NCI-H2227 (cell line): ENCODE data around the gene MPV17L2.

Experiments used
- DNase-seq: peaks from one replicate; lab custom pipeline; 2025; ENCODE audit not compliant: unreplicated experiment; lab: John Stamatoyannopoulos, UW

Gene MPV17L2

DNA sequence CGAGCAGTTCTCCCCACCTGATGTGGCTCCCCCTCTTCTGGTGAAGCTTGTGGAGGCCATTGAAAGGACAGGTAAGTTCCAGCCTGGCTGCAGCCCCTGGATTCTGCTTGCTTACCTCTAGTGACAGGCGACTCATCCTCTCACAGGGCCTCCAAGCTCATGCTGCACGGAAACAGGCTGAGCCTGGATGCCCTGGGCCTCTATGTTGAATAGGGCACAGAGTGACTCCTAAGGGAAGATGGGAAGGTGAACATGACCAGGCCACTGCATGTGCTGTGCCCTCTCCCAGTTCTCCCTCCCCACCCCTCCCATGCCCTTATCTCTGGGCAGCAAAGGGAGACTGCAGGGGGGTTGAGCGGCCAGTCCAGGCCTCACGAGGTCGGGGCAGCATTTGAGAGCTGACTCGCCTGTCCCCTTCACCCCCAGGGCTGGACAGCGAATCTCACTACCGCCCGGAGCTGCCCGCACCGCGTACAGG, 32.5 kb upstream of the MPV17L2 start:
- DNase-seq = no peak

DNA sequence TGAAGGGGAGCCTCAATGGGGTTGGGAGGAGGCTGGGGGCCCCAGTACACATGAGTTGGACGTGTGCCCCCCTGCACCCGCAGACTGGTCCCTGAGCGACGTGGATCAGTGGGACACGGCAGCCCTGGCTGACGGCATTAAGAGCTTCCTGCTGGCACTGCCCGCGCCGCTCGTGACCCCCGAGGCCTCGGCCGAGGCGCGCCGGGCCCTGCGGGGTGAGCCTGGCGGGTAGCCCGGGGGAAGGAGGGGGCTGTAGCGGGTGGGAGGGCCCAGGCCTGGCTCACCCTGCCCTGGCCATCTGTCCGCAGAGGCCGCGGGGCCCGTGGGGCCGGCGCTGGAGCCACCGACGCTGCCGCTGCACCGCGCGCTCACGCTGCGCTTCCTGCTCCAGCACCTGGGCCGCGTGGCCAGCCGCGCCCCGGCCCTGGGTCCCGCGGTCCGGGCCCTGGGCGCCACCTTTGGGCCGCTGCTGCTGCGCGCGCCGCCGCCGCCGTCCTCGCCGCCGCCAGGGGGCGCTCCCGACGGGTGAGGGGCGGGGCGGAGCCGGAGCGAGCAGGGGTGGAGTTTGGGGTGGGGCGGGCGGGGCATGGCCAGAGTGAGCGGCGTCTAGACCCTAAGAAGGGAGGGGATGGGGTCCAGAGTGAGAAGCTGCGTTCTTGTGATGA, 31.9 kb upstream of the MPV17L2 start:
- peak; percentile 67 for DNase-seq

DNA sequence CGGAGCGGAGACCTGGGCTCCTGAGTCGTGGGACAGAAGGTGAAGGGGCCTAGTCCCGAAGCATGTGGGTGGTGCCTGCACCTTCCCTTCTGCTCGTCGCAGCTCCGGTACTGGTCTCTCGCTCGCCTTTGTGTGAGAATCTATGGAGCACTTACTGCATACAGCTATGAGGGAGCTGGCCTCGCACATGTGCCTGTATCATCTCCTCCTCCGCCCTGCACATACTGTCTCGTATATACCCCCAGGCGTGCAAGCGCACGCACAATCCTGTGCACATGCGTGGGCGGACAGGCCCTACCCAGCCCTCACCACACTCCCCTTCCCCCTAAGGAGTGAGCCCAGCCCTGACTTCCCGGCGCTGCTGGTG, 31.4 kb upstream of the MPV17L2 start:
- DNase-seq = no peak

DNA sequence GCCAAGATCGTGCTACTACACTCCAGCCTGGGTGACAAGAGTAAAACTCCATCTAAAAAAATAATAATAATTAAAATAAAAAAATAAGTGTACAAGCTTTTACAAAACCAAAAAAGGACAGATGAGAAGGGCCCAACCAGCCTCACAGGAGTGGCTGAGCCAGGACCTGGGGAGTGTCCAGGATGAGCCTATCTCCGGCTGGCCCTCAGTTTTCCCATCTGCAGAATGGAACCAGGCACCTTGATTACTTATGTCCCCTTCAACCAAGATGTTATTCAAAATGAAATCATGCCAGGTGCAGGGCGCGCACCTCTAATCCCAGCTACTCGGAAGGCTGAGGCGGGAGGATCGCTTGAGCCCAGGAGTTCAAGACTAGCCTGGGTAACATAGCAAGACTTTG, 28.9 kb upstream of the MPV17L2 start:
- no peak for DNase-seq

DNA sequence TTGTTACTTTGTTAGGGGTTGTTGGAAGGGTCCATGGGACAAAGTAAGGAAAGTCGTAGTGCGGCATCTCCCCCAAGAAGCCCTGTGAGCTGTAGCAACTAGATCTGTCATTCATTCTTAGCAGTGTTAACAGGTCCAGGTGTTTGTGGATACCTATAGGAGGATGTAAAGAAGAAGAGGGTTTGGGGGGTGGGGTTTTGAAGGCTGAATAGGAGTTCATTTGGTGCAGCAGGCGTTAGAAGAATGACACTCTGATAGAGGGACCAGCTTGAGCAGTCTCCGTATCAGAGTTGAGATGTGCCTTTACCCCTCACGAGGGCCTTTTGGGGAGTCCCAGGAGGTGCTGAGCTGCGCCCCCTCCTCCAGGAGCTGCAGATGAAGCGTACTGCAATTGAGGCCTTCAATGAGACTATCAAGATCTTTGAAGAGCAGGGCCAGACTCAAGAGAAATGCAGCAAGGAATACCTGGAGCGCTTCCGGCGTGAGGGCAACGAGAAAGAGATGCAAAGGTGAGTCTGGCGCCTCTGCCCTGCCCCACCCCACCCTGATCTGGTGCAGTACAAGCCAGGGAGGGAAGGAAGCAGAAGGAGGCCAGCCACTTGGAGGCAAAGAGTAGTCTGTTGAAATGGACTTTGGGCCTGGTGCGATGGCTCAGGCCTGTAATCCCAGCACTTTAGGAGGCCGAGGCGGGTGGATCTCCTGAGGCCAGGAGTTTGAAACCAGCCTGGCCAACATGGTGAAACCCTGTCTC, 27.0 kb upstream of the MPV17L2 start:
- no peak for DNase-seq

DNA sequence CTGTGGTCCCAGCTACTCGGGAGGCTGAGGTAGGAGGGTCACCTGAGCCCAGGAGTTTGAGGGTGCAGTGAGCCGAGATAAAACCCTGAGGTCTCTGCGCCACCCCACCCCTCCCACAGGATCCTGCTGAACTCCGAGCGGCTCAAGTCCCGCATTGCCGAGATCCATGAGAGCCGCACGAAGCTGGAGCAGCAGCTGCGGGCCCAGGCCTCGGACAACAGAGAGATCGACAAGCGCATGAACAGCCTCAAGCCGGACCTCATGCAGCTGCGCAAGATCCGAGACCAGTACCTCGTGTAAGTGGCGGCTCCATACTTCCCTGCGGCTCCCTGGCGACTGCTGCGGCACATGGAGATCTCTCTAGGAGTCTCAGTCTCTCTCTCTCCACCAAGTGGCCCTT, 26.0 kb upstream of the MPV17L2 start:
- DNase-seq = no peak

DNA sequence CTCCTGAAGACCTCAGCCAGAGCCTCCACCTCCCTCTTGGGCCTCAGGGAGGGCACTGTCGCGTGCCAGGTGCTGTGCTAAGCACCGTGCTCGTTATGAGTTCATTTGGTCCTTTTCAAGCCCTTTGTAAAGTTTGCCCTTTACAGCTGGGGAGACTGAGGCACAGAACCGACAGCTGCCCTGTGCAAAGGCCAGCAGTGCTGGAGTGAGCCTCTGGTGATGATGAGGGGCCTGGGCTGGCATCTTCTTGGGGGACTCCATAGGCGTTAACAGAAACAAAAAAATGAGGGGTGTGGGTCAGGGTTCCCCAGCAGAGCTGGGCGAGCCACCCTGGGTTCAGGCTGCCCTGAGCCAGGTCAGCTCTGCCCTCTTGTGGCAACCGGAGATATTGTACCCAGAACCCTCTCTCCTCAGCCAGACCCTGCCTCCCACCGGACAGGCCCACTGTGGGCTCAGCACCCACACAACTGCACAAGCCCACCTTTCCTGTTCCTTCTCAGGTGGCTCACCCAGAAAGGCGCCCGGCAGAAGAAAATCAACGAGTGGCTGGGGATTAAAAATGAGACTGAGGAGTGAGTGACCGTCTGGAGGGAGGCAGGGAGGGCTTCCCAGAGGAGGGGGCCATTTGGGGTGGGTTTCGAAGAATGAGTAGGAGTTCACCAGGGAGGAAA, 24.9 kb upstream of the MPV17L2 start:
- no peak for DNase-seq

DNA sequence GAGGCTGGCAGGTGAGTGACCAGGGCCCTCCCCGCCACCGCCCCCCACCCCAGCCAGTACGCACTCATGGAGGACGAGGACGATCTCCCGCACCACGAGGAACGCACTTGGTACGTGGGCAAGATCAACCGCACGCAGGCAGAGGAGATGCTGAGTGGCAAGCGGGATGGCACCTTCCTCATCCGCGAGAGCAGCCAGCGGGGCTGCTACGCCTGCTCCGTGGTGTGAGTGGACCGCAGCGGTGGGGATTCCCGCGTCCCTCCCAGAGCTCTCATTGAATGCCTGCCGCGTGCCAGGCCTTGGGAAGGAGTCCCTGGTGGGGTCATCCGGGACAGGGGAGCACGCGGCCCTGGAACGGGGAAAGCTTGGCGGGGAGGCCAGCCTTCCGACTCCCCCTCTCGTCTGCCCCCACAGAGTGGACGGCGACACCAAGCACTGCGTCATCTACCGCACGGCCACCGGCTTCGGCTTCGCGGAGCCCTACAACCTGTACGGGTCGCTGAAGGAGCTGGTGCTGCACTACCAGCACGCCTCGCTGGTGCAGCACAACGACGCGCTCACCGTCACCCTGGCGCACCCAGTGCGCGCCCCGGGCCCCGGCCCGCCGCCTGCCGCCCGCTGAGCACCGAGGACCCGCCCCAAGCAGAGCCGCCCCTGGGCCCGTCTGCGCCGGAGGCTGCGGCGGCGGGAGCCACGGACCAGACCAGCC, 24.2 kb upstream of the MPV17L2 start:
- no peak for DNase-seq

DNA sequence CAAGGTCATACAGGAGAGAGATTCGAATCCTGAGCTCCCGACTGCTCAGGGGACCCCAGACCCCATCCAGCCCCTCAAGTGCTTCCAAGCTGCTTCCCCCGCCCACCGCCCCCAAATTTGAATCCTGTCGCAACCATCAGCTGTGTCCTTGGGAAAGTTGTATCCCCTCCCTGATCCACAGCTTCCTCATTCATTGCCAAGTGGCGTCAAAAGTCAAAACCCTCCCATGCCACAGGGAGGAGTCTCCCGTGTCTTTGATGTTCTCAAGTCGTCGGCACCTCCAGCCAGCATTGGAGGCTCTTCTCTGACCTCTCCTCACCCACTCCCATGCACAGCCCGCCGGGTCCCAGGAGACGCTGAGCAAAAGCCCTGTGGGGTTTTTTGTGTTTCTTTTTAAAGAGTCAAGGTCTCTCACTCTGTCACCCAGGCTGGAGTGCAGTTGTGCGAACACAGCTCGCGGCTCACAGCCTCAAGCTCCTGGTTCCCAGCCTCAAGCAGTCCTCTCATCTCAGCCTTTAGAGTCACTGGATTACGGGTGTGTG, 22.2 kb upstream of the MPV17L2 start:
- DNase-seq = no peak

DNA sequence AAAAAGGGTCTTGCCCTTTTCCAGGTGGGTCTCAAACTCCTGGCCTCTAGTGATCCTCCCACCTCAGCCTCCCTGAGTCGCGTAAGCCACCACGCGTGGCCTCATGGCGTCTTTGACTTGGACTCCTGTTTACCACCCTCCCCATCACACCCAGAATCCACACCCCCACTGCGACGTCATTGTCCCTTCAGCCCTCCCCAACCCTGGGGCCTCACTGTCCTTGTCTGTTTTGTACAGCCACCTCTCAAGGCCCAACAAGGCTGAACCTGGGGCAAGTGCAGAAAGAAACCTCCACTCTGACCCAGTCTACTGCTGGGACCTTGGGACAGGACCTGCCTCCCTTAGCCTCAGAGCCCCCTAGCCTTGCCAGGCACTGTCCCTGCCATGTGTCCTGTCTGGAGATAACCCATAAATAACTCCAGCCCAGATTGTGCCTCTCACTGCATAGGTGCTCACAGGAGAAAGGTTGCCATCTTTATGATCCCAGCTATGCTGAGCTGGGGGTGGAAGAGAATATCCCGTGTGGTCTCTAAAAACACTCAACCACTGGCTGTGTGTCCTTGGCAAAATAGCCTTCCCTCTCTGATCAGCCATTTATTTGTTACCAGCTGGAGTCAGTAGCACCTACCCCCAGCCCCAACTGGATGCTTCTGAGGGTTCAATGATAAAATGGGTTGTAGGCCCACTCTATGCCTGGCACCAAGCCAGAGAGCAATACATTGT, 21.3 kb upstream of the MPV17L2 start:
- no peak for DNase-seq

DNA sequence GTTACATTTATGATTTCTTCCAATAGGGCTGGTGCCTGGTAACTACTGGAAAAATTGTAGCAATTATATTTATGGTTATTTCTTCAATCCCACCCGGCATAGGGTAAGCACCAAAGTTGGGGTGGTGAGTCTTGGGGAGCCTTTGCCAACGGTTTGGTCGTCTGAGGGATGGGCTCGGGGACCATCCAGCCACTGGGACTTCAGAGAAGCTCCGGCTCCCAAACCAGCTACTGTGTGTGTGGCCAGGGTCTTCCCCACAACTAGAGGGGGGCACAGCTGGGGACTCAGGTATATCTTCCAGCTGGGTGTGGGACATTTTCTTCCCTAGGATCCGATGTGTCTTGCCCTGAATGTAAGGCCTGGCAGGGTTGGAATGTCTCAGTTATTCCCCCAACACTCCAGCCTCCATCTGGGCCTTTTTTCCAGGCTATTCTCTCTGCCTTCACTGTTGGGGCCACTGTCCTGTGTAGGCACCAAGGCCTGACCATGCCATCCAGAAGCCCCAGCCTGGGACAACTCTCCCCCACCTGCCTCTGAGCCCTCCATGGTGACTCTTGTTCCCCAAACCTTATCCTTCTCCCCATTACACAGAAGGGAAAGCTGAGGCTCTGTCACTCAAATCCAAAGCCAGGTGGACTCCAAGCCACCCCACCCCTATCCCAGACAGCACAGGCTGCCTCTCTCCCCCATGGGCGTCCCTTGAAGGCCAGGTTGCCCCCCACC, 20.5 kb upstream of the MPV17L2 start:
- no peak for DNase-seq

DNA sequence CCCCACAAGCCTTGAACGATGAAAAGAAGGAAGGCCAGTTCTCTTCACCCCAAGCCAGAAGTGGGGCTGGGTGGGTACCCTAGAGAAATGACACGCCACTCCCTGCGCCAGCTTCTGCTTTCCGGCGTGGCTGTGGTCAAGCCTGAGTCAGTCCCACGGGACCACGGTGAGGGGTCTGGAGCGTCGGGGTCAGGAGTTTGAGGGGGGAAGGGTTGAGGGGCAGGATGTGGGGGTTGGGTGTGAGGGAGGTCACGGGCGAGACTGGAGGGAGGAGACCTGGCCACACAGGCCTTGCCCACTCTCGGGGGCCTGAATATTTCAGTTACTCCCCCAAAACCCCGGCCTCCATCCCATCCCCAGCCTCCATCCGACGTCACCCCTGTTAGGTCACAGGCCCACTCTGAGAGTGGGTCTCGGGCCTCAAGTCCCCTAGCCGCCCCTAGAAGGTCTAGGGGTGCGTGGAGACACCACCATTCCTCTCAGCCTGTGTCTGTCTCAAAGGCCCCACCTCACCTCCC, 19.9 kb upstream of the MPV17L2 start:
- no peak for DNase-seq

DNA sequence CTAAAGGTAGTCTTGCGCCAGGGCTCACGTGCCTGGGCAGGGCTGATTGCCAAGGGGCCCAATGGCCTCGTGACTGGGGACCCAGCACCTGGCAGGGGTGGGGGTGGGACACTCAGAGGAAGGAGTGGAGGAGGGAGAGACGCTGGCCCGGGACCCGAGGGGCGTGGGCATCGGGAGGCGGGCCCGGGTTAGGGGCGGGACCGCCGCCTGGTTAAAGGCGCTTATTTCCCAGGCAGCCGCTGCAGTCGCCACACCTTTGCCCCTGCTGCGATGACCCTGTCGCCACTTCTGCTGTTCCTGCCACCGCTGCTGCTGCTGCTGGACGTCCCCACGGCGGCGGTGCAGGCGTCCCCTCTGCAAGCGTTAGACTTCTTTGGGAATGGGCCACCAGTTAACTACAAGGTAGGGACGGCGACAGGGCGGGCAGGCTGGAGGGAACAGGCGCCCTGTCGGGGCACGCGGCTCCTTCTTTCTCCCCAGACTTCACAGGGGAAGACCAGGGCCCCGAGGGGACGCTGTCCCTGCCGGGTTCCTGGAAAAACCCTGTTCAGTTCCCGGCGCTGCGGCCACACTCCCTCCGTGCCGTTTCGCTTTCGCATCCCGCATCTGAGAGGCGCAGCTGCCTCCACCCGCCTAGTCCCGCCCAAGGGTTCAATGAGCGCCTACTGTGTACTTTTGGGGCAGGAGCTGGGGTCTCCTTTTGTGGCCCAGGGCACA, 19.3 kb upstream of the MPV17L2 start, which contains the start of gene IFI30:
TSS of gene IFI30 (plus strand) at position 242 of the 717 bp plus-strand sequence. CDS start at position 271, 29 bp downstream.
- DNase-seq = peak; percentile 43

DNA sequence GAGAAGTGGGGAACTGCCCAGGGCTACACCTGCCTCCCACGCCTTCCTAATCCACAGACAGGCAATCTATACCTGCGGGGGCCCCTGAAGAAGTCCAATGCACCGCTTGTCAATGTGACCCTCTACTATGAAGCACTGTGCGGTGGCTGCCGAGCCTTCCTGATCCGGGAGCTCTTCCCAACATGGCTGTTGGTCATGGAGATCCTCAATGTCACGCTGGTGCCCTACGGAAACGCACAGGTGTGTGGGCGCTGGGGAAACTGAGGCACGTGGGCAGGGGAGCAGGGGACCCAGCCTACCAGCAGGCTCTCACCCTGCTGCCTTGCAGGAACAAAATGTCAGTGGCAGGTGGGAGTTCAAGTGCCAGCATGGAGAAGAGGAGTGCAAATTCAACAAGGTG, 18.0 kb upstream of the MPV17L2 start:
- DNase-seq = no peak

DNA sequence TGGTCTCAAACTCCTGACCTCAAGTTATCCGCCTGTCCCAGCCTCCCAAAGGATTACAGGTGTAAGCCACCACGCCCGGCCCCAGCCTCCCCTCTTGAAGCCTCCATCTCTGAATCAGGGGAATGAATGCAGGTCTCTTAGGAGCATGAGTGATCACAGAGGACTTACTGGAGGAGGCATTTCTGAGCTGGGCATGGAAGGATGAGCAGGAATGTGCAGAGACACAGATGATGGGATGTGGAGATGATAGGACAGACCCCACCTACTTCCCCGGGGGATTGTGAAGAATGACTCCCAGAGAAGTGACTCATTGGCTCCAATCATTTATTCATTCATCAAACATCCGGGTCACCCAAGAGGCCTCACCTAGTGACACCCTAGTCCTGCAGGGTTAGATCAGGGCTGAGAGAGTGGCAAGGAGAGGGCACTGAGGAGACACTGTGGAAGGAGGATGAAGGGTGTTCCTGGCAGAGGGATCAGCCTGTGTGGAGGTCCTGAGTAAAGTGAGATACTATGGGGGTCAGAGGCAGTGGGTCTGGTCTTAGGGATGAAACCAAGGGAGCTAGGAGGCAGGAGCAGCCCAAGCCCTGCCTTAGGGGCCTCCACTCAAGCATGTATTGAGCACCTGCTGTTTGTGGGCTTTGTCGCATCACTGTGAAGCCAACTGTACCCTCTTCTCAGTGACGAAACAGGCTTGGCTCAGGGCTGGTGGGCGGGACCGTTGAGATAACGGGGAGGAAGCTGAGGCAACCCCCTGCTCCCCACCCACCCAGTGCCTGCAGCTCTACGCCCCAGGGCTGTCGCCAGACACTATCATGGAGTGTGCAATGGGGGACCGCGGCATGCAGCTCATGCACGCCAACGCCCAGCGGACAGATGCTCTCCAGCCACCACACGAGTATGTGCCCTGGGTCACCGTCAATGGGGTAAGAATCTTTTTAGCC, 16.4 kb upstream of the MPV17L2 start:
- DNase-seq = no peak

DNA sequence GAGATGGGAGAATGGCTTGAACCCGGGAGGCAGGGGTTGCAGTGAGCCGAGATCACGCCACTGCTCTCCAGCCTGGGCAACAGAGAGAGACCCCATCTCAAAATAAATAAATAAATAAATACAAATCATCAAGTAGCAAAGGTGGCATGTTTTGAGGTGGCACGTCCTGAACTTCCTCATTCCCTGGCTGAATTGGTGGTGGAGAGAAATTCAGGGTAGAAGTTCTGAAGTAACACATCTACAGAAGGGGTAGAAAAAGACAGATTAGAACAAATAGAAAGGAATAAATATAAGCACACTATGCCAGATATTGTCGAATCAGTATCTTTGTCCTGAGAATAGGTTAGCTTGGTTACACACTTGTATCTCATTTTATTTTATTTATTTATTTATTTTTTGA, 13.1 kb upstream of the MPV17L2 start:
- no peak for DNase-seq

DNA sequence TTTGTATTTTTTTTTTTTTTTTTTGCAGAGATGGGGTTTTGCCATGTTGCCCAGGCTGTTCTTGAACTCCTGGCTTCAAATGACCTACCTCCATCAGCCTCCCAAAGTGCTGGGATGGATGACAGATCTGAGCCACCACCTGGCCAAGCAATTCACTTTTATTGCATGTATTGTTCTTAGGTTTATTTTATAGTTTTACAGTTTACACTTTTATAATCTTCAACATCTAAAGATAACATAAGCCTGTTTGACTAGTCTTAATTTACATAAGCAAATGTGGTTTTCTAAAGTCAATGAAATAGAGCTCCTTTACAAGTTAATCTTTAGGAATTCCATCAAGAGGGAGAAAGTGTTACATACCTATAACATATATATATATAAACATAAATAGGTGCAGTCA, 9.5 kb upstream of the MPV17L2 start:
- no peak for DNase-seq

DNA sequence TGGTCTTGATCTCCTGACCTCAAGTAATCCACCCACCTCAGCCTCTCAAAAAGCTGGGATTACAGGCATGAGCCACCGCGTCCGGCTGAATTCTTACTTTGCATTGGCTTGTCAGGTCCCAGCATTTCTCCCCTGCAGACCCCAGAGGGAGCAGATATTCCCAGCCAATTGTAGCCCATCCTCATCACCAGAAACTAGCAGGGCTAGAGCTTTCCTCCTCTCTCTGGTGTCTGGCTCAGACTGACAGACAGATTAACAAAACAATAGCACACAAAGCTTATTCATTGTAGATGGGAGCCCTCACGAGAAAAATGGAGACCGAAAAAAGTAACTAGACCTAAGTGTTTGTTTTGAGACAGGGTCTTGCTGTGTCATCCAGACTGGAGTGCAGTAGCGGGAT, 7.5 kb upstream of the MPV17L2 start:
- no peak for DNase-seq
